ENCODE data around the gene GPLD1.

Gene GPLD1

DNA sequence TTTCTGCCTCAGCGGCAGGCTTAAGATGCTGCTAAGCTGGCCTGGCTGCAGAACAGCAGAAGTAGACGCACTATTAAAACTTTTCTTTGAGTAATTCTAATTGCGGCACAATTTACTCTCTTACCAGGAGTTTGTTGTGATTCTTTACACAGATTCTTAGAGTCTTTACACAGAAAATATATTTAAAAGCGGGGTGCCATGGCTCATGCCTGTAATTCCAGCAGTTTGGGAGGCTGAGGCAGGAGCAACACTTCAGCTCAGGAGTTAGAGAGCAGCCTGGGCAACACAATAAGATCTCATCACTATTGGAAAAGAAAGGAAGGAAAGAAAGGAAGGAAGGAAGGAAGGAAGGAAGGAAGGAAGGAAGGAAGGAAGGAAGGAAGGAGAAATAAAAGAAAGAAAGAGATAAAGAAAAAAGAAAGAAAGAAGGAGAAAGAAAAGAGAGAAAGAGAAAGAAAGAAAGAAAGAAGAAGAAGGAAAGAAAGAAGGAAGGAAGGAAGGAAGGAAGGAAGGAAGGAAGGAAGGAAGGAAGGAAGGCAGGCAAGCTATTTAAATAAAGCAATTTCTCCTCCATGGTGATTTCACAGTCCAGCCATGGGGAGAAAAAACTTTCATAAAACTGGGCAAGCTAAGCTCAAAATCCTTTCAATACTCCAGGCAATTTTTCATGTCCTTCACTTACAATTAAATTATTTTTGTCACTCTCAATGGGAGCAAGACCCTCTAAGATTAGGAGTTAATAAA is 107.7 kb downstream of the GPLD1 start:
- no peak for DNase-seq (ENCODE audit: low read depth in 2 of 2)

DNA sequence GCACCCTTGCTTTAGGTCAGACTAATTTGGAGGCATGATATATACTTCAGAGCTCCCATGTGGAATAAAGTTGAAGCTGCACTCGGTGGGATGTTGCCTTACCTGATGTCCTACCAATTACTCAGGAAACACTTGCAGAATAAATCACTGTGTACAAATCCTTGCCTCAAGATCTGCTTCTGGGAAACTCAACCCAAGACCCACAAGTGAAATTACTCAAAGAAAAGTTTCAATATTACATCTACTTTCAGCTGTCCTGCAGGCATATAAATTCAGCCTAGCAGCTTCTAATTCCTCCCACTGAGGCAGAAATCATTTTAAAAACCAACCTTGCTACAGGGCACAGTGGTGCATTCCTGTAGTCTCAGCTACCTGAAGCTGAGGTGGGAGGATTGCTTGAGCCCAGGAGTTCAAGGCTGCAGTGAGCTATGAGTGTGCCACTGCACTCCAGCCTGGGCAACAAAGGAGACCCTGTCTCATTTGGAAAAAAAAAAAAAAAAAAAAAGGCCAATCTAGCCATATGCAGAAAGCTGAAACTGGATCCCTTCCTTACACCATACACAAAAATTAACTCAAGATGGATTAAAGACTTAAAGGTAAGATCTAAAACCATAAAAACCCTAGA is 110.8 kb downstream of the GPLD1 start:
- no peak for DNase-seq (ENCODE audit: low read depth in 2 of 2)
